ENCODE measurements around the gene SPDEF. TPM values are rescaled to one million over a fixed set of nuclear protein-coding genes. Genes with fewer than 3 reads are reported as not detected.

SPDEF gene
- total RNA-seq, 1 experiment from 2014 or later = 0.85 TPM

DNA sequence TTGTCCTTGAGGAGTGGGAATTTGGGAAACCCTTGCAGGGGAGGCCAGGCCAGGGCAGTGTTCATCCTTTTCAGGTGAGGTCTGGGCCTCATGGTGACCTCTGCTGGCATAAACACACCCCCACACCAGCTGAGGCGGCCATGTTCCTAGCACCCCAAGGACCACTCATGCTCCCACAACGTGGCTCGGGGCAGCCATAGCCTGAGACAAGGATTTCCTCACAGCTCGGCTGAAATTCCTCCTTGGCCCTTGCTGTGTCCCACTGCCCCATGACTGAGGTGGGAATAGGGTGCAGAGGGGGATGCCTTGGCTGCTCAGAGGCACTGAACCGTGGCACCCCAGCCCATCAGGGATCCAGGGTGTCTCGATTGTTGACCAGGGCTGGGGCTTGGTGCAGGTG, 27.3 kb upstream of the SPDEF start:
- CTCF ChIA-PET = no interaction called here
- no peaks in the 10 kb centered on the region for H3K36me3 ChIP-seq (ENCODE audit: low read depth)
- POLR2A ChIA-PET (ENCODE audit: unreplicated experiment) = no interaction called here
- TF ChIP-seq, protein P1, sequence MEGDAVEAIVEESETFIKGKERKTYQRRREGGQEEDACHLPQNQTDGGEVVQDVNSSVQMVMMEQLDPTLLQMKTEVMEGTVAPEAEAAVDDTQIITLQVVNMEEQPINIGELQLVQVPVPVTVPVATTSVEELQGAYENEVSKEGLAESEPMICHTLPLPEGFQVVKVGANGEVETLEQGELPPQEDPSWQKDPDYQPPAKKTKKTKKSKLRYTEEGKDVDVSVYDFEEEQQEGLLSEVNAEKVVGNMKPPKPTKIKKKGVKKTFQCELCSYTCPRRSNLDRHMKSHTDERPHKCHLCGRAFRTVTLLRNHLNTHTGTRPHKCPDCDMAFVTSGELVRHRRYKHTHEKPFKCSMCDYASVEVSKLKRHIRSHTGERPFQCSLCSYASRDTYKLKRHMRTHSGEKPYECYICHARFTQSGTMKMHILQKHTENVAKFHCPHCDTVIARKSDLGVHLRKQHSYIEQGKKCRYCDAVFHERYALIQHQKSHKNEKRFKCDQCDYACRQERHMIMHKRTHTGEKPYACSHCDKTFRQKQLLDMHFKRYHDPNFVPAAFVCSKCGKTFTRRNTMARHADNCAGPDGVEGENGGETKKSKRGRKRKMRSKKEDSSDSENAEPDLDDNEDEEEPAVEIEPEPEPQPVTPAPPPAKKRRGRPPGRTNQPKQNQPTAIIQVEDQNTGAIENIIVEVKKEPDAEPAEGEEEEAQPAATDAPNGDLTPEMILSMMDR (conservative IDR thresholded peaks at IDR 0.05) = no peak
- TF ChIP-seq EZH2 (IDR thresholded peaks at IDR 0.05; ENCODE audit: low read depth) = no peak
- intact Hi-C loops (cut with micrococcal nuclease; ENCODE audit: unreplicated experiment) = no loop called here
- H3K9me2 ChIP-seq (ENCODE audit: insufficient read depth) = no peaks in the 10 kb centered on the region
- no peak overlapping the region for H2AFZ ChIP-seq
- H3K4me3 ChIP-seq = no peak overlapping the region
- peaks cover 31% of the 10 kb centered on the region for H3K4me1 ChIP-seq (replicated peaks; ENCODE audit: insufficient read depth)
- H3K27me3 ChIP-seq (ENCODE audit: insufficient read depth, low read depth) = no peaks in the 10 kb centered on the region
- BruUV-seq (replicated peaks) = no TSS peak
- no peak overlapping the region for H3K27ac ChIP-seq
- DNase-seq = no peak
- no peaks in the 10 kb centered on the region for H3F3A ChIP-seq (ENCODE audit: insufficient read depth, low read depth)
- H3K4me2 ChIP-seq = no peak overlapping the region
- no peaks in the 10 kb centered on the region for H3K9me3 ChIP-seq (ENCODE audit: insufficient read depth, low read depth)
- no peaks in the 10 kb centered on the region; the same call in 1 of the 2 replicates for H4K20me1 ChIP-seq (ENCODE audit: insufficient read depth)
- no peaks in the 10 kb centered on the region for H3K79me2 ChIP-seq (ENCODE audit: low read depth)

DNA sequence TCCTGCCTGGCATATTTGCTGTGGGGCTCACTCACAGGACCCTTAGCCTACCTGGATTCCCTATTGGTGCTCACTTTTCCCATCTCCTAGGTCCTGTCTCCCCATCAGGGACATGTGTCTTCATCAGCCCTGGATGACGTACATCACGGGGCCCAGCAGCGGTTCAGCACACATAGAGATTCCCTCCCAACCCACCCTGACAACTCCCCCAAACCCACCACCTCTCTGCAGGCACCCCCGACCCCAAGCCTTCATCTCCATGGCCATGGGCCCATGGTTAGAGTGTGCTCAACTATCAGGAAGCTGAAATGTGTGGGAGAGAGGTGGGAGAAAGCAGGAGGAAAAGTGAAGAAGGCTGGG, 25.4 kb upstream of the SPDEF start:
- Histone ChIP-seq H3K4me2 (no peak overlapping the region), H3K9me3 (ENCODE audit: insufficient read depth, low read depth) (no peaks in the 10 kb centered on the region), H3K9me2 (ENCODE audit: insufficient read depth) (no peaks in the 10 kb centered on the region), H4K20me1 (ENCODE audit: insufficient read depth) (no peaks in the 10 kb centered on the region; the same call in 1 of the 2 replicates), H3K27me3 (ENCODE audit: insufficient read depth, low read depth) (no peaks in the 10 kb centered on the region), H3K4me1 (replicated peaks; ENCODE audit: insufficient read depth) (peaks cover 16% of the 10 kb centered on the region), H3K36me3 (ENCODE audit: low read depth) (no peaks in the 10 kb centered on the region), H3F3A (ENCODE audit: insufficient read depth, low read depth) (no peaks in the 10 kb centered on the region), H2AFZ (no peak overlapping the region), H3K4me3 (no peak overlapping the region), H3K27ac (no peak overlapping the region), H3K79me2 (ENCODE audit: low read depth) (no peaks in the 10 kb centered on the region)
- ChIA-PET POLR2A (ENCODE audit: unreplicated experiment) (no interaction called here), CTCF (no interaction called here)
- DNase-seq = no peak
- no TSS peak for BruUV-seq (replicated peaks)
- intact Hi-C loops (cut with micrococcal nuclease; ENCODE audit: unreplicated experiment) = no loop called here
- TF ChIP-seq, protein P1 (conservative IDR thresholded peaks at IDR 0.05) = no peak
- no peak for TF ChIP-seq EZH2 (IDR thresholded peaks at IDR 0.05; ENCODE audit: low read depth)

DNA sequence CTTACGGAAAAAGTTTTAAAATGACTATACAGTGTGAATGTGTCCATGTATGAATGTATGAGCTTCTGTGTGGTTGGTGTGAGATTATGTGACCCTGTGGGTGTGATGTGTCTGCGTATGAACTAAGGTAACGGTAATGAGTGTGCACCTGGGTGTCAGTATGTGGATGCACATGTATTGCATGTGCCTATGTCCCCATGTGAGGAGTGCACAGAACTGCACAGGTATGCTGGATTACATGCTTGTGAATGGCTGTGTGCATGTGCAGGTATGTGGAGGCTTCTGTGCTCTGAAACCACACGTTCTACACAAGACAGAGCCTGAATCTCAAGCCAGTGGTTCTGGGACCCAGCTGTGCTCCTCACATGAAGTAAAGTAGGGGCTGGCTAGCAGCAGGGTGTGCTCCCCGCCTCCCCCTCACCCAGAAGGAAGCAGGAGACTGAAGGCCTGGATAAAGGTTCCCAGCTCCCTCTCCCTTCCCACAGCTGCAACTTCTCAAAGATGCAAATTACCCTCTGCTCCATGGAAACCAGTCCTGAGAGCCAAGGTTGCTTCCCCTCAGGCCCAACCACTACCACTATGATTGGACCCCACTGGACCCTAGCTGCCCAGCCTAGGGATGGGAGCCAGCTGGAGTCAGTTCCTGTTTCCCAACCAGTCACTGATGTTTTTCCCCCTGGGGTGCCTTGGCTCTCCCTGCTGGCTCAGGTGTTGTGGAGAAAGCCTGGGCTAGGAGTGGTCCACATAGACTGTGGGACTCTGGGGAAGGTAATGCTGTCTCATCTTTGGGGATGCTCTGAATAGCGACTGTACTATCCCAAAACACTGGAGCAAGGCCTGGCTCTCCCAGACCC, 24.8 kb upstream of the SPDEF start:
- TF ChIP-seq, protein P1 (conservative IDR thresholded peaks at IDR 0.05) = no peak
- no peak for TF ChIP-seq EZH2 (IDR thresholded peaks at IDR 0.05; ENCODE audit: low read depth)
- intact Hi-C loops (cut with micrococcal nuclease; ENCODE audit: unreplicated experiment) = no loop called here
- BruUV-seq (replicated peaks) = no TSS peak
- peaks cover 10% of the 10 kb centered on the region for H3K4me1 ChIP-seq (replicated peaks; ENCODE audit: insufficient read depth)
- no peak overlapping the region for H3K4me3 ChIP-seq
- H3K36me3 ChIP-seq (ENCODE audit: low read depth) = no peaks in the 10 kb centered on the region
- H3K9me3 ChIP-seq (ENCODE audit: insufficient read depth, low read depth) = no peaks in the 10 kb centered on the region
- ChIA-PET POLR2A (ENCODE audit: unreplicated experiment) (no interaction called here), CTCF (no interaction called here)
- no peaks in the 10 kb centered on the region for H3K9me2 ChIP-seq (ENCODE audit: insufficient read depth)
- no peak overlapping the region for H2AFZ ChIP-seq
- H3F3A ChIP-seq (ENCODE audit: insufficient read depth, low read depth) = peaks cover 1% of the 10 kb centered on the region; the same call in 1 of the 2 replicates
- no peaks in the 10 kb centered on the region for H4K20me1 ChIP-seq (ENCODE audit: insufficient read depth)
- H3K4me2 ChIP-seq = no peak overlapping the region
- H3K27me3 ChIP-seq (ENCODE audit: insufficient read depth, low read depth) = no peaks in the 10 kb centered on the region
- DNase-seq = no peak
- no peaks in the 10 kb centered on the region for H3K79me2 ChIP-seq (ENCODE audit: low read depth)
- H3K27ac ChIP-seq = no peak overlapping the region
